ENCODE measurements around the gene RHBDD3. TPM values are rescaled to one million over a fixed set of nuclear protein-coding genes. Genes with fewer than 3 reads are reported as not detected.

Gene RHBDD3
- total and polyA plus RNA-seq, 2 of the 4 experiments (the other 2 are of a cell fraction) = 5.7 to 21.5 TPM

DNA sequence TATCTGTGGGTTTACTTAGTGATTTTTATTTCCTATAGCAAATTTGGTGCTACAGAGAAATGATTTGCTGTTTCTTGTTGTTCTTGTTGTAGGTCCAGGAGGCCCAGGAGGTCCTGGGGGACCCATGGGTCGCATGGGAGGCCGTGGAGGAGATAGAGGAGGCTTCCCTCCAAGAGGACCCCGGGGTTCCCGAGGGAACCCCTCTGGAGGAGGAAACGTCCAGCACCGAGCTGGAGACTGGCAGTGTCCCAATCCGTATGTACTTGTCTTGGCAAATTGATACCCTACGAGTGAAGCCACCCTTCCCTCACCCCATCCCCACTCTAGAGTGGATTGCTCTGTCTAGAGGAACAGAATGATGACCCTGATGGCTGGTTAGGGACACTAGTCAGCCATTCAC is 30.9 kb upstream of the RHBDD3 start:
- Histone ChIP-seq H3K9ac (ENCODE audit: low read depth, low read length) (no peak overlapping the region), H3K36me3 (ENCODE audit: control insufficient read depth, insufficient read depth, low read length) (peaks cover 69% of the 10 kb centered on the region), H3K4me2 (ENCODE audit: low read depth, low read length) (no peak overlapping the region), H3K27ac (ENCODE audit: insufficient read depth, low read length) (no peak overlapping the region), H2BK120ac (ENCODE audit: low read depth, low read length) (no peak overlapping the region), H4K20me1 (ENCODE audit: insufficient read depth, low read length) (peaks cover 47% of the 10 kb centered on the region), H3K18ac (ENCODE audit: low read depth, low read length) (no peak overlapping the region), H3K9me1 (ENCODE audit: insufficient read depth, low read length) (peaks cover 10% of the 10 kb centered on the region), H3K9me3 (ENCODE audit: control insufficient read depth, insufficient read depth, low read length) (no peaks in the 10 kb centered on the region), H2BK20ac (ENCODE audit: low read depth, low read length) (no peak overlapping the region), H3K4me1 (ENCODE audit: control insufficient read depth, insufficient read depth, low read length) (no peaks in the 10 kb centered on the region; the same call in 1 of the 2 replicates), H2AFZ (replicated peaks; ENCODE audit: low read length, poor library complexity) (no peak overlapping the region), H4K5ac (ENCODE audit: low read depth, low read length) (no peak overlapping the region), H3K56ac (ENCODE audit: extremely low read depth, insufficient read depth, low read length) (no peak overlapping the region), H2AK5ac (ENCODE audit: low read depth, low read length) (no peak overlapping the region), H3K79me1 (ENCODE audit: low read depth in 1 of 2, low read length in 2 of 2) (peaks cover 26 to 32% of the 10 kb centered on the region in 2 experiments), H3K23ac (ENCODE audit: low read depth, low read length) (no peak overlapping the region), H3K4ac (ENCODE audit: low read depth, low read length) (no peak overlapping the region), H3K27me3 (ENCODE audit: control insufficient read depth, insufficient read depth, low read length) (no peaks in the 10 kb centered on the region), H2AK9ac (replicated peaks; ENCODE audit: low read depth, low read length, poor library complexity) (no peak overlapping the region), H3K14ac (replicated peaks; ENCODE audit: low read depth, low read length) (no peak overlapping the region), H2BK5ac (ENCODE audit: low read depth, low read length, poor library complexity, severe bottlenecking) (no peak overlapping the region), H4K91ac (ENCODE audit: insufficient read depth, low read depth, low read length) (no peak overlapping the region), H2BK15ac (ENCODE audit: low read depth, low read length) (no peak overlapping the region), H4K8ac (ENCODE audit: low read depth in 2 of 2, low read length in 2 of 2) (no peak overlapping the region), H3K4me3 (ENCODE audit: insufficient read depth, low read depth, low read length) (no peak overlapping the region)
- no peak for ATAC-seq (ENCODE audit: low read depth)
- in situ Hi-C loops (cut with MboI; ENCODE audit: low sequenced_read_pairs) = no loop called here
- ChIA-PET POLR2A (ENCODE audit: unreplicated experiment) (no interaction called here), CTCF (no interaction called here)
- no peak for TF ChIP-seq MAZ (IDR thresholded peaks at IDR 0.05; ENCODE audit: borderline replicate concordance, low read depth, low read length)
- TF ChIP-seq CEBPB (IDR thresholded peaks at IDR 0.05; ENCODE audit: low read depth, low read length) = no peak
- no peak for TF ChIP-seq FOS (IDR thresholded peaks at IDR 0.05; ENCODE audit: low read depth, low read length)
- 84% methylated on average over 3 of the region's 8 CpGs; no CpG with 5 or more reads in 1 of the 2 experiments for WGBS, 2 experiments (ENCODE audit: extremely low coverage in 2 of 2, insufficient read length in 1 of 2)
- DNase-seq = no peak
- BruUV-seq (replicated peaks) = no TSS peak
- intact Hi-C loops (cut with micrococcal nuclease) = no loop called here
- dilution Hi-C loops (cut with HindIII; ENCODE audit: low sequenced_read_pairs, unreplicated experiment) = no loop called here

Measured in IMR-90 (cell line).